GM13976 (cell line): ENCODE measurements around the gene SH3BP4.
"Not testable (repeated sequence)": the region's sequence is repeated elsewhere in the genome, so short reads cannot be mapped to it uniquely, and the experiment has no call there.

Experiments
- DNase-seq: peaks from one replicate; pipeline ENCODE4 v3.0.0; 2012; ENCODE audit warnings: low spot score
- in situ Hi-C: fragments of 300-500 bp; cut with MboI; formaldehyde crosslinking; loops from one replicate; pipeline ENCODE4 v1.12.0; 2022; ENCODE audit warnings: low sequenced_read_pairs, mixed read lengths, inconsistent platforms; ENCODE audit not compliant: unreplicated experiment
- TF ChIP-seq, protein P1 (sequence below): IDR thresholded peaks from 2 replicates; pipeline ENCODE4 v1.5.1; 2012; ENCODE audit warnings: borderline replicate concordance, mild to moderate bottlenecking; ENCODE audit not compliant: insufficient read depth; ENCODE audit errors: extremely low read depth, missing control alignments, control extremely low read depth

The SH3BP4 gene

DNA sequence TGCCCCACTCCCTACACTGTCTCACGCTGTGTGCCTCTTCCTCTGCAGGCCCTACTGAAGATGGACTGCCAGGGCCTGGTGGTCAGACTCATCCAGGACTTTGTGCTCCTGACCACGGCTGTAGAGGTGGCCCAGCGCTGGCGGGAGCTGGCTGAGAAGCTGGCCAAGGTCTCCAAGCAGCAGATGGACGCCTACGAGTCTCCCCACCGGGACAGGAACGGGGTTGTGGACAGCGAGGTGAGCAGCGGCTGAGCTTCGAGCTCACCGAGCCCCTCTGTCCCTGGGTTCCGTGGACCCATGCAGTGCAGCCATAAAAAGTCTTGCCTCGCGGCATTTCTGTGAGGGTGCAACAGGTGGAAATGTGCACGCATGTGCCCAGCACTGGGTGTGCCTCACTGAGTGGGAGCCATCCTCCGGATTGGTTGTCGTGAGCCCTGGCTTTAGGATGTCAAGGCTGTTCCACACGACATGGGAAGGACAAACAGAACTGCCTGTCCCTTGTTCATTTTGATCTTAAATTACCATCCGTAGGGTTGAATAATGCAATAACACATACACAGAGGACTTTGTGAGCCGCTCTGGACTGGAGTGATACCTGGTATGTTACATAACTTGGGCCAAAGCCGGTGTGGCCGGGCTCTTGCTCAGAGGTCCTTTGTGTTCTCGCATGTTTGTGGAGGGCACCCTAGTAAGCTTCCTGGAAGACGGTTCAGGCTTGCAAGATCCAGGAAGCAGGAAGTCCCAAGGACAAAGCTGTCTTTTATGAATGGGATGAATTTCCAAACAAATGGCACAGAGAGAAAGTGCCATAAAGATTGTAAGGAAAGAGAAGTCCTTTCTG, 100.9 kb downstream of the SH3BP4 start:
- TF ChIP-seq, protein P1, sequence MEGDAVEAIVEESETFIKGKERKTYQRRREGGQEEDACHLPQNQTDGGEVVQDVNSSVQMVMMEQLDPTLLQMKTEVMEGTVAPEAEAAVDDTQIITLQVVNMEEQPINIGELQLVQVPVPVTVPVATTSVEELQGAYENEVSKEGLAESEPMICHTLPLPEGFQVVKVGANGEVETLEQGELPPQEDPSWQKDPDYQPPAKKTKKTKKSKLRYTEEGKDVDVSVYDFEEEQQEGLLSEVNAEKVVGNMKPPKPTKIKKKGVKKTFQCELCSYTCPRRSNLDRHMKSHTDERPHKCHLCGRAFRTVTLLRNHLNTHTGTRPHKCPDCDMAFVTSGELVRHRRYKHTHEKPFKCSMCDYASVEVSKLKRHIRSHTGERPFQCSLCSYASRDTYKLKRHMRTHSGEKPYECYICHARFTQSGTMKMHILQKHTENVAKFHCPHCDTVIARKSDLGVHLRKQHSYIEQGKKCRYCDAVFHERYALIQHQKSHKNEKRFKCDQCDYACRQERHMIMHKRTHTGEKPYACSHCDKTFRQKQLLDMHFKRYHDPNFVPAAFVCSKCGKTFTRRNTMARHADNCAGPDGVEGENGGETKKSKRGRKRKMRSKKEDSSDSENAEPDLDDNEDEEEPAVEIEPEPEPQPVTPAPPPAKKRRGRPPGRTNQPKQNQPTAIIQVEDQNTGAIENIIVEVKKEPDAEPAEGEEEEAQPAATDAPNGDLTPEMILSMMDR: no peak
- no peak for DNase-seq
- in situ Hi-C loops: no loop called here

DNA sequence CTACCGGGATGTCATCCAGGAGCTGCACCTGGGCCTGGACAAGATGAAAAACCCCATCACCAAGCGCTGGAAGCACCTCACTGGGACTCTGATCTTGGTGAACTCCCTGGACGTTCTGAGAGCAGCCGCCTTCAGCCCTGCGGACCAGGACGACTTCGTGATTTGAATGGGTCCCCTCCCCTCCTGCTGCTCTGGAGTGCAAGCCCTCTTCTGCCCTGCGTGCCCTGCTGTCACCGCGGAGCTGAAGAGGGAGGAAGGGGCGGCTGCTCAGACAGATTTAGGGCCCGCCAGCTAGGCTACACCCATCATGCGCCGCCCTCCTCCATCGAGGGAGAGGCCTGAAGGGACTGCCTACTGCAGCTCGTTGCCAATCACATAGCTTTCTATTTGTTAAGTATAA, 101.8 kb downstream of the SH3BP4 start:
- TF ChIP-seq, protein P1: no peak
- no peak for DNase-seq
- in situ Hi-C loops: no loop called here

DNA sequence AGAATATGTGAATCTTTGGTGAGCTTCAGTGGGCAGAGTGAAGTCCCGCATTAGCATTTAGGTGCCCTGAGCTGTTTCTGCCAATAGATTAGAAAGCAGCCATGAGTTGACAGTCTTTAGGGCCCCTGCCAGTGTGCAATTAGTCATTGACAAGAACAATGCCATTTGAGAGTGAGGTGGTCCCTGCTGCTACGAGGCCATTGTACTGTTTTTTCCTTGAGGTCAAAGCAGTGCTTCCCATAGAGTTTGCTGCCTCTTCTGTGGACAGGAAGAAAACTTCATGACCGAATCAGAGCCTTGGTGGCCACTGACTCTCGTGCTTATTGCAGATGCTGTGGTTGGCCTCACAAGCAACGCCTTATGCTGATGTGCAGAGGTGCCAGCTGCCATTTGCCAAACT, 102.7 kb downstream of the SH3BP4 start:
- in situ Hi-C loops: no loop called here
- DNase-seq: no peak
- TF ChIP-seq, protein P1: no peak

DNA sequence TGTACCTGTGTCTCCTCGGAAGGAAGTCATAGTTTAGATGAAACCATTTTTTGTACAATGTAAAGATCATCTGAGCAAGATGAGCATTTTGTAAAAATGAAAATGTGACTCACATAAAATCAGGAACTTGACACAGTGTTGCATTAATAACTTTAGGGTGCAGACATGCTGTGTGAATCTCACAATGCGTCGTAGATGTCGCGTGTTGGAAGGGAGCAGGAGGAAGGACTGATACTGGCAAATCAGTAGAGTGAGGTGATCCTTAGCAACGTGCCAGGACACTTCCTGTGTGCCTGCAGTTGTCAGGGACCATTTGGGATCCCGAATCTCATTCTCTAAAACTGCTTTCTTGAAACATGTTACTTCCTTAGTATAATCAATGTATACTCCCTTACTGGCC, 103.1 kb downstream of the SH3BP4 start:
- TF ChIP-seq, protein P1: no peak
- DNase-seq: no peak
- in situ Hi-C loops: no loop called here

DNA sequence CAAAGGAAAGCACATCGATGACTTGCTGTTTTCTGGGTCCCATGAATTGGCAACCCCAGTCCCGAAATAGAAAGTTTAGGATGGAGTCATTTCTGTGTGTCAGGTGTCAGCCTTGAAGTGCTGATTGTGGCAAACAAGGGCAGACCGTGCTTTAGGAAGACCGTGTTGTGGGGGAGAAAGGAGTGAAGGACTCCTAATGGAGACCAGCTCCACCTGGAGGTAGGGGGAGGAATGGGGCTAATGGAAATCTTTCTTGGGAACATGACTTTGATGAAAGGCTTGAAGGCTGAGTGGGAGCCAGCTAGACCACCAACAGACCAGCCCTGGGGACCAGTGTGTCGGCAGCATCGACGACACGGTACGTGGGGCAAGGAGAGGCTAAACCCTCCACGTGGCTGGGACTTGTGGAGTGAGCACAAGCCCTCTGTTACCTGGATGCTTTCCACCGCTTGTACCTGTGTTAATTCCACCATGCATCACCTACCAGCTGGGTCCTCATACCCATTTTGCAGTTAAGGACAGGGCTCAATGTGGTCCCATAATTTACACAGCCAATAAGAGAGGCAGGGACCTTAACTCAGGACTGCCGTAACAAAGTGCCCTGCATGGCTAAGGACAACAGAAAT, 104.2 kb downstream of the SH3BP4 start:
- in situ Hi-C loops: no loop called here
- no peak for DNase-seq
- TF ChIP-seq, protein P1: no peak

DNA sequence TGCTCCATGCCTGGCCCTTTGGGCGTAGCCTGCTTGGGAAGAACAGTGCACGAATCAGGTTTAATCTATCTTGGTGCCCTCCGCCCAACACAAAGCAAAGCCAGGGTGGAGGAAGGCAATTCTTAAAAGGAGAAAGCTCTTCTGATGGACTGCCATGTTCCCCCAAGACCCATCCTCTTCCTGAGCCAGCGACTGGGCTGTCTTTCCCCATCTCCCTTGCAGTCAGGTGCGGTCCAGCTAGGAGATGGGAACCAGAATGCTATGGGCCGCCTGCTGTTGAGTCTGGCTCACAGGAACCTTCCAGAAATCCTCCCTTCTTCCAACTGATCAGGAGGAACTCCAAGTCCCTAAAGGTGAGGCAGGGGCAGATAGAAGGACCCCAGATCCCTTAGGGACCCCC, 105.0 kb downstream of the SH3BP4 start:
- in situ Hi-C loops: no loop called here
- TF ChIP-seq, protein P1: no peak
- no peak for DNase-seq

DNA sequence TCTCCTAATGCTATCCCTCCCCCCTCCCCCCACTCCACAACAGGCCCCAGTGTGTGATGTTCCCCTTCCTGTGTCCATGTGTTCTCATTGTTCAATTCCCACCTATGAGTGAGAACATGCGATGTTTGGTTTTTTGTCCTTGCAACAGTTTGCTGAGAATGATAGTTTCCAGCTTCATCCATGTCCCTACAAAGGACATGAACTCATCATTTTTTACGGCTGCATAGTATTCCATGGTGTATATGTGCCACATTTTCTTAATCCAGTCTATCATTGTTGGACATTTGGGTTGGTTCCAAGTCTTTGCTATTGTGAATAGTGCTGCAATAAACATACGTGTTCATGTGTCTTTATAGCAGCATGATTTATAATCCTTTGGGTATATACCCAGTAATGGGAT, 105.8 kb downstream of the SH3BP4 start:
- in situ Hi-C loops, DNase-seq: not testable (repeated sequence)
